ENCODE data around the gene MAMDC4. TPM values are rescaled to one million over a fixed set of nuclear protein-coding genes. Genes with fewer than 3 reads are reported as not detected.

MAMDC4 gene
- total and polyA plus RNA-seq, 2 experiments from 2014 or later: 1.7 to 6.8 TPM

- Histone ChIP-seq H3K27me3 (ENCODE audit: insufficient read depth) (no peaks in the 10 kb centered on the region), H3K4me1 (ENCODE audit: insufficient read depth) (peaks cover 6% of the 10 kb centered on the region; the same call in 1 of the 2 replicates), H3K79me2 (replicated peaks; ENCODE audit: insufficient read depth) (peaks cover 12% of the 10 kb centered on the region; the same call in 1 of the 2 replicates), H2AFZ (no peak overlapping the region), H3F3A (replicated peaks; ENCODE audit: low read depth) (peaks cover 11% of the 10 kb centered on the region; the same call in 1 of the 2 replicates), H4K20me1 (replicated peaks; ENCODE audit: insufficient read depth) (peaks cover 7% of the 10 kb centered on the region), H3K36me3 (ENCODE audit: insufficient read depth) (no peaks in the 10 kb centered on the region), H3K9me2 (ENCODE audit: insufficient read depth) (no peaks in the 10 kb centered on the region), H3K27ac (ENCODE audit: low read depth) (no peak overlapping the region), H3K4me3 (no peak overlapping the region), H3K4me2 (no peak overlapping the region)
- Mint-ChIP-seq H3K27me3 (ENCODE audit: insufficient read depth, low read depth, poor library complexity) (peaks cover 10% of the 10 kb centered on the region), H3K4me3 (no peak overlapping the region), H3K9me3 (no peaks in the 10 kb centered on the region), H3K36me3 (ENCODE audit: low read depth) (peaks cover 25% of the 10 kb centered on the region), H3K4me1 (peaks cover 13% of the 10 kb centered on the region; the same call in 2 of the 3 replicates), H3K27ac (no peak overlapping the region)
- no peak for DNase-seq (ENCODE audit: low spot score)
- ATAC-seq: no peak
- TF ChIP-seq JUNB (IDR thresholded peaks at IDR 0.05; ENCODE audit: unreplicated experiment) (no peak), CTCF (conservative IDR thresholded peaks at IDR 0.05; ENCODE audit: low read depth in 2 of 2) (no peak), ZNF462 (CRISPR knock-in tag; IDR thresholded peaks at IDR 0.05) (no peak), EZH2 (IDR thresholded peaks at IDR 0.05; ENCODE audit: low read depth, unreplicated experiment) (no peak)
These were observed 27.5 kb upstream of the MAMDC4 start for GRCh38 chr9:136824496-136825225.

All from GM23338 (cell line).